GM12891 (cell line): ENCODE measurements around the gene TTLL1.
"Not testable (repeated sequence)": the region's sequence is repeated elsewhere in the genome, so short reads cannot be mapped to it uniquely, and the experiment has no call there.

Experiments used
- DNase-seq: peaks from one replicate; pipeline ENCODE4 v3.0.0; 2011; ENCODE audit warnings: low spot score; ENCODE audit not compliant: insufficient read length
- FAIRE-seq: peaks from 2 replicates; lab custom pipeline; 2011; peaks lifted over from hg19 to GRCh38; lab: Jason Lieb, UNC
- PAX5 ChIP-seq: IDR thresholded peaks from 2 replicates; pipeline ENCODE4 v1.6.1; 2011; ENCODE audit warnings: low read length, moderate library complexity, mild to moderate bottlenecking; ENCODE audit not compliant: insufficient read depth, severe bottlenecking
- POLR2A ChIP-seq: IDR thresholded peaks from 2 replicates; pipeline ENCODE4 v1.6.1; 2011; ENCODE audit warnings: low read depth, low read length, control low read depth
- POLR2AphosphoS5 ChIP-seq: IDR thresholded peaks from 2 replicates; pipeline ENCODE4 v1.6.1; 2011; ENCODE audit warnings: low read depth, low read length, control low read depth
- POU2F2 ChIP-seq: IDR thresholded peaks from 2 replicates; pipeline ENCODE4 v1.6.1; 2011; ENCODE audit warnings: low read depth, mild to moderate bottlenecking, control low read depth, low read length, moderate library complexity
- SPI1 ChIP-seq: IDR thresholded peaks from 2 replicates; pipeline ENCODE4 v1.6.1; 2011; ENCODE audit warnings: low read depth, low read length, control low read depth
- TAF1 ChIP-seq: IDR thresholded peaks from 2 replicates; pipeline ENCODE4 v1.6.1; 2011; ENCODE audit warnings: low read depth, low read length, control low read depth

TTLL1 gene

GRCh38 chr22:43036282-43036829 is 52.8 kb downstream of the TTLL1 start:
- DNase-seq = no peak
- no peak for TF ChIP-seq POLR2A
- no peak for TF ChIP-seq POU2F2
- TF ChIP-seq SPI1 = no peak
- TF ChIP-seq PAX5 = no peak
- no peak for TF ChIP-seq TAF1
- FAIRE-seq = no peak

GRCh38 chr22:43035250-43035649 is 53.9 kb downstream of the TTLL1 start:
- TF ChIP-seq PAX5 (no peak), SPI1 (no peak)
- no peak for DNase-seq
- FAIRE-seq = no peak

GRCh38 chr22:43031617-43032016 is 57.6 kb downstream of the TTLL1 start:
- DNase-seq = no peak
- TF ChIP-seq TAF1 = no peak
- no peak for TF ChIP-seq PAX5
- TF ChIP-seq POLR2AphosphoS5 = no peak
- no peak for TF ChIP-seq POLR2A
- TF ChIP-seq SPI1 = no peak
- no peak for TF ChIP-seq POU2F2
- FAIRE-seq = no peak

- TF ChIP-seq POLR2A (no peak), TAF1 (no peak), POU2F2 (no peak), SPI1 (no peak), POLR2AphosphoS5 (no peak), PAX5 (no peak)
- FAIRE-seq = no peak
- no peak for DNase-seq
These were observed 70.6 kb downstream of the TTLL1 start for GRCh38 chr22:43018615-43019014.

GRCh38 chr22:43017525-43018460 is 71.4 kb downstream of the TTLL1 start:
- FAIRE-seq = peak; percentile 23
- no peak for DNase-seq
- no peak for TF ChIP-seq SPI1
- no peak for TF ChIP-seq PAX5
- no peak for TF ChIP-seq TAF1
- no peak for TF ChIP-seq POLR2AphosphoS5
- TF ChIP-seq POLR2A = no peak

- FAIRE-seq, DNase-seq: not testable (repeated sequence)
These were observed 73.0 kb downstream of the TTLL1 start for GRCh38 chr22:43016150-43016549.

- no peak for FAIRE-seq
- DNase-seq = no peak
- no peak for TF ChIP-seq POLR2A
- no peak for TF ChIP-seq POLR2AphosphoS5
- no peak for TF ChIP-seq POU2F2
- no peak for TF ChIP-seq PAX5
- TF ChIP-seq SPI1 = no peak
- TF ChIP-seq TAF1 = no peak
These were observed 73.5 kb downstream of the TTLL1 start for GRCh38 chr22:43015677-43016042.

- FAIRE-seq (peak; percentile 93), DNase-seq (peak; percentile 99)
- TF ChIP-seq POU2F2 = peak; percentile 75
- no peak for TF ChIP-seq PAX5
- TF ChIP-seq POLR2AphosphoS5 = peak; percentile 99
- no peak for TF ChIP-seq SPI1
- TF ChIP-seq TAF1 = peak; percentile 98
- peak; percentile 99 for TF ChIP-seq POLR2A
These were observed 74.1 kb downstream of the TTLL1 start, which contains the start of gene PACSIN2 for GRCh38 chr22:43014869-43015676. TSS of gene PACSIN2 (minus strand) at chr22:43015149. CDS start at chr22:42912080, 103,069 bp downstream.

GRCh38 chr22:43014316-43014868 is 74.8 kb downstream of the TTLL1 start:
- TF ChIP-seq POU2F2 (no peak), POLR2A (no peak), TAF1 (no peak), PAX5 (no peak), POLR2AphosphoS5 (no peak), SPI1 (no peak)
- peak; percentile 56 for FAIRE-seq
- peak; percentile 49 for DNase-seq
